Measurements from ENCODE around the gene MS4A15. TPM values are rescaled to one million over a fixed set of nuclear protein-coding genes. Genes with fewer than 3 reads are reported as not detected.

Gene MS4A15
- total RNA-seq, 4 donors from 2014 or later, result 0.54 to 1.6 TPM; not detected in 2

Other genes starting within 250 kb of the MS4A15 start
- not detected for gene MS4A13, start 241.5 kb upstream of the MS4A15 start, total RNA-seq
- 100 to 1,000 TPM in 3 of 4 donors, 10 to 100 TPM in 1; 13.2 to 541 (median 356) TPM for gene MS4A8, start 57.3 kb upstream of the MS4A15 start, total RNA-seq
- 1 to 10 TPM in 1 of 4 donors, not detected in 3; 2.4 TPM for gene MS4A18, start 32.1 kb upstream of the MS4A15 start, total RNA-seq
- 100 to 1,000 TPM in 3 of 4 donors, 1 to 10 TPM in 1; 5.0 to 338 (median 221) TPM for gene MS4A10, start 28.5 kb downstream of the MS4A15 start, total RNA-seq
- 10 to 100 TPM in 2 of 4 donors, 1 to 10 TPM in 2; 8.7 to 33.0 (median 12.4) TPM for gene CCDC86, start 85.2 kb downstream of the MS4A15 start, total RNA-seq
- 10 to 100 TPM in 1 of 4 donors, 1 to 10 TPM in 3; 1.5 to 18.2 (median 2.6) TPM for gene PTGDR2, start 99.1 kb downstream of the MS4A15 start, total RNA-seq
- 1 to 10 TPM in 1 of 4 donors, not detected in 3; 2.1 TPM for gene ZP1, start 110.7 kb downstream of the MS4A15 start, total RNA-seq
- 10 to 100 TPM; 36.1 to 53.4 (median 46.5) TPM for gene PRPF19, start 149.7 kb downstream of the MS4A15 start, total RNA-seq
- gene TMEM109, start 157.3 kb downstream of the MS4A15 start, total RNA-seq, result 10 to 100 TPM; 26.3 to 40.5 (median 36.6) TPM
- 10 to 100 TPM in 1 of 4 donors, 1 to 10 TPM in 3; 1.6 to 28.9 (median 4.0) TPM for gene TMEM132A, start 167.6 kb downstream of the MS4A15 start, total RNA-seq
- gene SLC15A3, start 195.3 kb downstream of the MS4A15 start, total RNA-seq, result 10 to 100 TPM in 1 of 4 donors, 1 to 10 TPM in 3; 3.7 to 61.9 (median 8.8) TPM
- 10 to 100 TPM in 1 of 4 donors, 1 to 10 TPM in 3; 3.3 to 15.7 (median 4.7) TPM for gene CD6, start 214.8 kb downstream of the MS4A15 start, total RNA-seq